Left cardiac atrium (tissue), 4 donors: ENCODE data around the gene EPS8. TPM values are rescaled to one million over a fixed set of nuclear protein-coding genes. Genes with fewer than 3 reads are reported as not detected.

ENCODE experiments used
- ATAC-seq, 2 donors: fragments of 200-7000 bp; cut with Tn5 transposase; one replicate each; pipeline ENCODE4 v1.9.1; 2020; ENCODE audit warnings: mild to moderate bottlenecking in 2 of 2, moderate library complexity in 2 of 2
- DNase-seq: peaks from one replicate; pipeline ENCODE4 v3.0.0-alpha.2; 2020
- intact Hi-C, 2 donors: fragments of 100-400 bp; cut with DNase I; formaldehyde crosslinking; loops; one replicate each; pipeline versions ENCODE4 v1.14.1 to v1.15.1; 2022 to 2023
- total RNA-seq, 2 donors: library from RNA; stranded (reverse); fragmentation: NEBNext Ultra II Directional; extraction: Animal tissue kit (Norgen Biotek cat#: 25700); gene quantifications; one replicate each; pipeline ENCODE4 v1.2.1, GENCODE V29; 2021
- donor health status: DM: no; HTN: yes; CAD: no.
- donor health status: DM: no; HTN: yes; CAD: no; lungs with severe emphysema.
- donor health status: DM: yes; HTN: yes; CAD: no.
- donor health status: Dilated cardiomyopathy.

The EPS8 gene
- total RNA-seq, 2 donors from 2014 or later = 46.0 to 46.9 TPM

- intact Hi-C loops = no loop called here
- no peak for ATAC-seq
- no peak for DNase-seq
Observed at GRCh38 chr12:15677726-15678201, 111.4 kb downstream of the EPS8 start.

DNA sequence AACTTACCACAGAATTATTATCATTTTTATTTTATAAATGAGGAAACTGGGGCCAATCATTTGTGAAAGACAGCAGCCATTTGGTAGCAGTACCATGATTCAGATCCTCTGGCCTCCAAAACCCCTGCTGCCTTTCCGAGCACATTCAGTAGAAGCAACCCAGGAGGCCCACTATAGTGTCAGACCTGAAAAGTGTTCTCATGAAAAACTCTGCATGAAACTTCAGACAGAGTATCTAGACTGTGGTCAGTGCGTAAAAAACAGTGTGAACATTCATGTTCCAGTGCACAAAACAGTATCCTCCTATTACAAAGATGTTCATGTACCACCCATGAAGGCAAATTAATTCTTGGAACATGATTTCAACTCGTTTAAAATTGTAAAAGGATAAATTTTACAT is 112.0 kb downstream of the EPS8 start:
- DNase-seq = no peak
- intact Hi-C loops = no loop called here
- ATAC-seq = no peak

DNA sequence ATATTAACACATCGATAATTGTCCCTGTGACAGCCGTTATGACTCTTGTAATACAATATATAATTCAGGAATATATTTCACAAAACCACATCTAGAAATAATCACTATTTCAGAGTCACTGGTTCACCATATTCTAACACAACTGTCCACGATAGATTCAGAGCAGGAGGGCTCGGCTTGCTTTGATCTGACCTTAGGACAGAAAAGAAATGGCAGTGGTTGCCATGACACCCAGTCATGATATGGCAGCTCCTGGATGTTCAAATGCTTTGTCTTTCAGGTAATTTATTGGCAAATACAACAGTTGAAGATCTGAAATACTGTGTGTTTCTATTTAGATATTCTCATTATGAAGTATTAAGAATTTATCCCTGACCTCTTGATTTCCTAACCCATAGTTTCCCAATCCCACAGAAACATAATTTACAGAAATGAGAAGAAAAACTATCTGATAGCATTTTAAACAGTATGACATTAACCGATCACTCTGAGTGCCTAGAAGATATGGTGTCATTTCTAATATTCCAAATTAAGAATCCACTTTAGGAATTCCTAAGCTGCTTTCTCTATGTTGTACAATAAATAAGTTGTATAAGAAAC is 116.4 kb downstream of the EPS8 start:
- ATAC-seq (no peak), DNase-seq (no peak)
- intact Hi-C loops = no loop called here

- intact Hi-C loops = no loop called here
- no peak for DNase-seq
- ATAC-seq = no peak
Observed at GRCh38 chr12:15670756-15671155, 118.4 kb downstream of the EPS8 start.

DNA sequence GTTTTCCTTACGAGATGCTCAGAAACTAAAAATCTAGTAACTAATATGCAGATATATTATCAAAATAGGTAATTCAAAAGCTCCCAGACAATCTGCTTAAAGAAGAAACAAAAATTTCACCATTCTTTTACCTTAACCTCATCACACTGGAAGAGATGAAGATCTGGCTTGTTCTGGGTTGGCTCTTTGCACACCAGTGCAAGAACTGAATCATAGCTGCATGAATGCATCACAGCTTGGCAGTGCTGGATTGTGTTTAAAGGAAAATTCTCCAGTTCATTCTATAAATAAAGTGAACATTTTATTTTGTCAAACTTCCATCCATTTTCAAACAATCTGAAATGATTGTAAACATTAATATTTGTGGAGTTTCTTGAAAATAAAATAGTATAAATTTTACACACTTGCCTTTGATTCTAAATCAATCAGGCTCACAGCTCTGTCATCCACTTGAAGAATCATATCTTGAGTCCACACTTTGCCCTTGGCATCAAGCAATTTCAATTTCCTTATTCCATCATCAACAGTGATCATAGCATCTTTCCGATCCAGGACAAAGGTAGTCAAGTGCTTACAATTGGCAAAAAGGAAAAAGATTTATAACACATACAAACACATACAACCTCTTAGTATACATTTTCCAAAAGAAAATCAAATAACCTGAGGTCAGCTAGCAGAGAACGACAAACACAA is 119.8 kb downstream of the EPS8 start:
- intact Hi-C loops = no loop called here
- ATAC-seq (no peak), DNase-seq (no peak)

DNA sequence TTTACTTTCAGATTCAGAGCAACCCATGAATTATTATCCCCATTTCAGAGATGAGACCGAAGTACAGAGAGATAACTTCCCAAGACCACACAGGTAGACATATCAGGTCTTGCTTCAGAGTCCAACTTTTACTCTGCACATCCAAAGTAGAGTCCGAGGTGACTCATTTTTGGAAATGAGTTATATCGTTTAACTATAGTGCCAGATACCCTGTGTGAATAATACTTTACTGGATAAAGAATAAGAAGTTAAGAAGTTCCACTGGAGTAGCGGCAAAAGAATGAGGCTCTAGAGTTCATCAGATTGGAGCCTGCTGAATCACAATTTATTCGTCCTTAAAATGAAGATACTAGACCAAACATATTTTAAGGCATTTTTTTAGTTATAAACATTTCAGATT is 124.7 kb downstream of the EPS8 start:
- ATAC-seq = no peak
- no peak for DNase-seq
- intact Hi-C loops = no loop called here

DNA sequence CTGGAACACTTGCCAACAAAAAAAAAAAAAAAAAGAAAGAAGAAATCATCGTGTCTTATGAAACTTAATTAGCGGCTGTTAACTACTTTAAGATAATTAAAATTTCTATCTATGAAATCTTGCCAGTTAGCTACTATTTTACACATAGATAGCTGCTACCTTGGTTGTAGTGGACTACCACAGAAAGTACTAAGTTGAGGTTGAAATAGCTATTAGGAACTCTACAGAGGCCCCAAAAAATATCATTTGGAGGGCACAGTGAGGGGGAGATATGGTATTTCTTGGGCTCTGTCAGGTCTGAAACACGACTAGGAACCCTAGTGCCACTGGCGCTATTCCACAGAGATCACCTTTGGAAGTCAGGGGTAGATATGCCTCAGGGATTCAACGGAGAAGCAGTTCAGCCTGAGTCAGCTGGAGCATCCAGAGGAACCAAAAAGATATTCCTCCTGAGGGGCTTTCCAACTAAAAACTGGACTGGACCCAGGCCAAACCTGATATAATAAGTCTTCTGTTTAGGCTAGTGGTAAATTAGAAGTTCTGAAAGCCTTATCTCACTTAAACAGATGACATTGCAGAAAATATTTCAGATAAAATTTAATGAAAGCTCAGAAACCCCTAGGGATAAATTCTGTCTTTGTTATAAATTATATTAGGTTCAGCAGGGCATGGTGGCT is 126.1 kb downstream of the EPS8 start:
- intact Hi-C loops = no loop called here
- no peak for DNase-seq
- ATAC-seq = no peak

DNA sequence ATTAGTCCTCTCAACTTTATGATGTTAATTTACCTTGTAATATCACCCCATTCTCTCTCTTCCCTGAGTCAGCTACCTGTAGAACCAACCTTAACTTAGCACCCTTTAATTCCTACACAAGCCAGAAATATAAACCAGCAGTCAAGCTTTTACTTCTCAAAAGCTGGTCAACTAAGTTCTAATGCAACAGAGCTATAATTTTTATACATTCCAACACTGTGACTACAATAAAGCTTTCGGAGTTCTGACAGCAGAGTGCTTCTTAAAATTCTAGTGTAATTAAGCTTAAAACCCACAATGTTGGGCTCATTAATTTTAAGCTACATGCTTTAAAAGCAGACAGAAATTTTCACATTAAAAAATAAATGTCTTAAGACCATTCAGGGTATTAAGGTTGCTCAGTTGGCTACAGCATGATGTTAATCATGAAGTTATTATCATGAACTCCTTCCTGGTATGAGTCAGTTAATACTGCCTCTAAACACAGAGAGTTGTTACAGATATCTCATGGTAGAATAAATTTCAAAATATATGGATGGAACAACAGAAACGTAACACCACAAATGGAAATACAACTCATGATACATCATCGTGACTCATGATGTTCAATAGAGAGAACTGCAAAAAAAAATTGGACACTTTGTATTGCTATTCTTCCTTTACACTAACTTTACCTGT is 126.7 kb downstream of the EPS8 start:
- ATAC-seq (peak in 1 of 2 donors; percentile 82), DNase-seq (no peak)
- intact Hi-C loops = no loop called here

DNA sequence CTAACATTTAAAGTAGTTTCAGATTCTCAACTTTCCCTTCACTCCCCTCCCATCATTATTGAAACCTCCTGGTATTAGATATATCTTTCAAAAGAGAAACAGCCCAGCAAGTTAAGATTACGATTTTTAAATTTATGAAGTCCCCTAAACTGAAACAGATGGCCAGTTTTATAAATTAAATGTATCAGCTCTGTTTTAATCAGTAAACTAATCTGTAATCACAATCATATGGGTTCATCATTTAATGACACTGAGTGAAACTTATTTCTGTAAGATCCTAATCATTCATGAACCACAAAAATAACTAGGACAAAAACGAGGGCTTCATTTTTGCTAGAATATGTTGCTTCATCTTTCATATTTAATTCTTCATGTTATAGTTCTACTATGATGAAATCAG is 137.8 kb downstream of the EPS8 start:
- DNase-seq (no peak), ATAC-seq (no peak)
- intact Hi-C loops = no loop called here

DNA sequence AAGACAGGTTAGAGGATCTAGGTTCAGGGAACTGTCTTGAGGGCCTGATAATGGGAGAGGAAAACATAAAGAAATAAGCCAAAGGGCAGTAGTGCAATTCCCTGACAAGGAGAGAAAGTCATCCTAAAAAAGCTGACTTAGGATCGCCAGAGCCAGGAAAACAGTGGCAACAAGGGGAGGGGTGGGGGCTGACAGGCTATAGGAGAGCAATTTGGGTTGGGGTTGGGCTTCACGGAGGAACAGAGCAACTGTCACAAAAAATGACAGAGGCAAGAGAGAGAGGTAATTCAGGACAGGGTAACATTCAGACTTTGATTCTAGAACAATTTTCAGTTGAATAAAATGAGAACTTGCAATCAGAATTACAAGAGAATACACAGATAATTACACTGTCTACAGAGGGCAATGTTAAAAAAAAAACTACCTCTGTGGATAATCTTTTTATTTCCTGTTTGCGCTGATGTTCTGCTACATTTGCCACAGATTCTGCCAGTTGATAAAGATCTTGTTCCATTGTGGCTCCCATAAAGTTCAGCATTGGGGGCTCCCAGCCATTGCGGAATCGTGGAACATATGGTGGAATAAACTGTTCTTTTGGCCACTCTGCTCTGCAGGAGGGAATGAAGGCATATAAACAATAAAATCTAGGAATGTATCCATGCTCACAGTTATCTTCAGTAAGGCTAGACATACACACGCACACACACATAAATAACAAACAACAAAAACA is 138.6 kb downstream of the EPS8 start:
- DNase-seq (no peak), ATAC-seq (no peak)
- intact Hi-C loops = no loop called here

DNA sequence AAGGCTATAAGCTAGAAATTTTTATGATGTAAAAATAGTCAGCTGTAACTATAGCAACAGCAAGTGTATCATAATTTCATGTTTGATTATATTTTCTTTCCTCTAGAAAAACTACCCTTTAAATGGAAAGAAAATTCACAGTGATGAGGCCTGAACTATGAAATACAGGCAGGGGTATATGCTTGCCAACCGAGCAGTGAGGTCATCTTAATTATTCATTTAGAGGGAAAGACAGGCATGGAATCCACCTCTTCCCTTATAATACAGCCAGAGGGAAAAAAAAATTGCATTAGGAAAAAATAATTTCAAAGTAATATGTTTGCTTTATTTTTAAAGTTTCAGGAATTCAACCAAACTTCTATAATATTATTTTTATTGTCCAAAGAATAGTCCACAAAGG is 139.8 kb downstream of the EPS8 start:
- DNase-seq = no peak
- ATAC-seq = no peak
- intact Hi-C loops = no loop called here

DNA sequence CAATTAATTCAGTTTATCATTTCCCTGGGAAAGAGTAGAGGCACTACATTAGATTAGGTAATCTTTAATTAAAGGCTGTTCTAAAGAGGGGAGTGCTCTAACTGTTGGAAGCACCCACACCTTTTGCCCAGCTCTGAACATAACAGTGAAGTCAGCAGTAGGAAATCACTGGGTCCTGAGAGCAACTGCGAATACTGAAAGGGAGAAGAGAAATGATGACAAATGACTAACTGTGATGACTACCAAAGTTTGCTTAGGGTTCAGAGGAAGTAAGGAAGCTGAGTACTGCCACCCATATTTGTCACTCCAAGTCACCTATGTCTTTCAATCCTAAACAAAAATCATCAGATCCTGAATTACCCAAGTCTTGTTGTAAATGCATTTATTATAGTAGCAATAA is 140.6 kb downstream of the EPS8 start:
- DNase-seq (no peak), ATAC-seq (no peak)
- intact Hi-C loops = no loop called here

DNA sequence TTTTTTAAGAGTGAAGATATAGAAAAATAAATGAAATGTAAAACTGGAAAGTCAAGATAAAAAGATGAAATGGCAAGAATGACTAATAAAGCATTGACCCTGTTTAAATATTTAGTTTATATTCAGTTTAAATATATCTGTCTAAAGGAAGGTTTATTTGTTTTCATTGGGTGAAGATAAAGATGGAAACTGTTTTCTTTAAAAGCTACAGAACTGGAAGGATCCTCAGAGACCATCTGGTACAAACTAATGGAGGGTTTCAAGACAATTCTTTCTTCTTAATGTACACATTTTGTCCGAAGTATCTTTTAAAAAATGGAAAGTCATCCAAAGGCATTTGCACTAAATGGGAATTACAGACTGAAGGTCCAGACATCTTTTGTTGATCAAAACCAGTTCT is 142.6 kb downstream of the EPS8 start:
- no peak for DNase-seq
- intact Hi-C loops = no loop called here
- ATAC-seq = no peak

DNA sequence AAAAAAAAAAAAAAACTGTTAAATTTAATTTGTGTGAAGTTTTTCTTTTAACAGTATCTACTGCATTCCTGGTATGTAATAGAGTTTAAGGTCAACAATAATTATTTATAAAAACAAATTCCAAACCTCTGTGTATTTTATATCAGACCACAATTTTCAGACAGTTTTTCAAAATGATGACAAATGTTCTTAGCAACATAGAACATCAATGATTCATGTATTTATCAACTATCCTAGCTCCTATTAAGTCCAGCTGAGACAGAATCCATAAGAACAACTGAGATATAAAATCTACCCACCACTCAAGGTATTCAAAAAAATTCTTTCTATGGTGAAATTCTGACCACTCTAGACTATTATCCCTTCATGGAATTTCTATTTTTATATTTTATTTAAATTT is 144.5 kb downstream of the EPS8 start:
- intact Hi-C loops = no loop called here
- ATAC-seq (no peak), DNase-seq (no peak)

- intact Hi-C loops = loop anchor here in 1 of 2 donors (10.0 kb wide), 1 partner anchor 147 kb away; the partner anchor contains the start of gene EPS8
- ATAC-seq (no peak), DNase-seq (no peak)
Observed at GRCh38 chr12:15638231-15638630, 151.0 kb downstream of the EPS8 start.

GRCh38 chr12:15636060-15636890 is 152.9 kb downstream of the EPS8 start:
- ATAC-seq (no peak), DNase-seq (no peak)
- intact Hi-C loops = loop anchor here in 1 of 2 donors (10.0 kb wide), 1 partner anchor 149 kb away; the partner anchor contains the start of gene EPS8

GRCh38 chr12:15634010-15634683 is 155.0 kb downstream of the EPS8 start:
- intact Hi-C loops = loop anchor here in 1 of 2 donors (10.0 kb wide), 1 partner anchor 151 kb away; the partner anchor contains the start of gene EPS8
- ATAC-seq = peak in 1 of 2 donors; percentile 23

DNA sequence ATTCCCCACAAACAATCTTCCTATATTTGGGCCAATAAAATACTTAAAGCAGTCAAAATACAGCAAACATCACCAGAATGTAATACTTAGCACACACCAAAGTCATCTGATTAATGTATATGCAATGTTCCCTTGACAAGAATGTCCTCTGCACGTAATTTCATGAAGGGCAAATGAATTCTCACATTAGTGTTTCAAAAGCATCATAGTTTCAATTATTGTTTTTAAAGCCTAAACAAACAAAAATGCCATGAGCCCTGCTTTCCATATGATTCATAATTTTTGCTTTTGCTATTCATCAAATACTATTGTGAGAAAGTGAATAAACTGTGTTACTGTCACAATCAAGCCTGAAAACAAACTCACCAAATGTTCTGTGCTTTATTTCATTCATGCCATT is 156.0 kb downstream of the EPS8 start:
- ATAC-seq (no peak), DNase-seq (no peak)
- intact Hi-C loops = loop anchor here in 1 of 2 donors (10.0 kb wide), 1 partner anchor 152 kb away; the partner anchor contains the start of gene EPS8

More at GRCh38 chr12:15634010-15634683, 155.0 kb downstream of the EPS8 start:
- no peak for DNase-seq
